Suprapubic skin (tissue), 4 donors: Measurements from ENCODE around the gene EDAR. TPM values are rescaled to one million over a fixed set of nuclear protein-coding genes. Genes with fewer than 3 reads are reported as not detected.
A peak's percentile ranks its signal among the peaks of the same experiment; 100 is the strongest.

Experiments used
- DNase-seq, 2 donors: peaks; one replicate each; pipeline ENCODE4 v3.0.0-alpha.2; 2019; ENCODE audit warnings: low spot score in 2 of 2
- H3K27ac ChIP-seq: fragments of 200-600 bp; sonication (generic); one replicate; pipeline ENCODE4 v1.5.1; 2019
- H3K27me3 ChIP-seq: fragments of 200-600 bp; sonication (generic); one replicate; pipeline ENCODE4 v1.5.1; 2019
- H3K36me3 ChIP-seq: fragments of 200-600 bp; sonication (generic); one replicate; pipeline ENCODE4 v1.5.1; 2019
- H3K4me1 ChIP-seq: fragments of 200-600 bp; sonication (generic); one replicate; pipeline ENCODE4 v1.5.1; 2019
- H3K4me3 ChIP-seq: fragments of 200-600 bp; sonication (generic); one replicate; pipeline ENCODE4 v1.5.1; 2019; ENCODE audit warnings: mild to moderate bottlenecking
- H3K9me3 ChIP-seq: fragments of 200-600 bp; sonication (generic); one replicate; pipeline ENCODE4 v1.5.1; 2019
- EP300 ChIP-seq: sonication (generic); formaldehyde crosslinking; IDR thresholded peaks from one replicate; pipeline ENCODE4 v1.6.1; 2017; ENCODE audit warnings: antibody characterized with exemption
- POLR2A ChIP-seq, 2 donors: fragments of 450-650 bp; IDR thresholded peaks; one replicate each; pipeline ENCODE4 v1.6.1; 2017; ENCODE audit warnings: antibody characterized with exemption in 2 of 2, mild to moderate bottlenecking in 2 of 2, moderate library complexity in 2 of 2
- POLR2AphosphoS5 ChIP-seq, 3 donors: sonication (generic); formaldehyde crosslinking; IDR thresholded peaks; one replicate each; pipeline ENCODE4 v1.6.1; 2017; ENCODE audit warnings: antibody characterized with exemption in 3 of 3
- WGBS: methylation state at CpG from one replicate; pipeline ENCODE4 v1.1.5; 2018; 5-methylcytosine and 5-hydroxymethylcytosine counted together
- total RNA-seq, 4 donors: library from RNA; depleted of rRNA; stranded (reverse); fragments of >200 nt; gene quantifications; one replicate each; pipeline ENCODE4 v1.1.0, GENCODE V29; 2016
- TF ChIP-seq, protein P1 (sequence below), 2 donors: fragments of 200-600 bp in 1 of 2; fragments of 450-650 bp in 1 of 2; sonication (generic) in 1 of 2; IDR thresholded peaks; one replicate each; pipeline ENCODE4 v1.5.1; 2016 to 2019; ENCODE audit warnings: antibody characterized with exemption in 2 of 2, mild to moderate bottlenecking in 1 of 2, moderate library complexity in 1 of 2

The EDAR gene
- total RNA-seq, 4 donors from 2014 or later, result 1.5 to 4.3 (median 2.2) TPM

DNA sequence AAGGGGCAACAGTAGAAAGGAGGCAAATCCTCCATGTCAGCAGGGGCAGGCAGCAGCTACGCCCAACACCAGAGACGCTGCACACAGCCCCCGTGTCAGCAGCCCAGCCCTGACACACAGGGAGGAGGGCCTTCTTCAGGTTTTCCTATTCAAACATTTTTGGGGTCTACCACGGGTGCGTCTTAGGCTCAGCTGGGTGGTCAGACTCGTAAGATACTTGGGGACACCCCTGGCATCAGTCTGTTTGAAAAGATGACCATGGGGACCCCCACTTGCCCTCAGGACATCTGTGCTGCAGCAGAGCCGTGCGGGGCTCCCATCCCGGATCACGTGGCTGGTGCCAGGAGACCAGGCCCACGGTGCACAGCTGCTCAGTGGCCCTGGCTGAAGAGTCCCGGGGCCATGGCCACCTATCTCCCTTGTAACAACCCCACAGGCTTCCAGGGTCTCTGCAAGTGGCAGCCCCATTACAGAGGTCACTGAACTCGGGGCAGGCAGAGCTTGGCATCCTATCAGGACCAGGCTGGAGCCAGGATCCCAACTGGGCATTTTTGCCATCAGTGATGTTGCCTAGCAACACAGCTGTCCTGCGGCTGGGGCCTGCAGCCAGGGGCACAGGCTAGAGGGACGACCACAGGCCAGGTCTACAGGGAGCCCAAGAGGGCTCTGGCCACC is 82.5 kb downstream of the EDAR start:
- H3K4me1 ChIP-seq, result no peaks in the 10 kb centered on the region
- no peaks in the 10 kb centered on the region for H3K36me3 ChIP-seq
- peak in 1 of 2 donors; percentile 75 for DNase-seq
- H3K27me3 ChIP-seq, result peaks cover 3% of the 10 kb centered on the region
- 69% methylated on average over 6 of the region's 15 CpGs for WGBS
- H3K4me3 ChIP-seq, result no peak overlapping the region
- H3K9me3 ChIP-seq, result no peaks in the 10 kb centered on the region
- no peak for TF ChIP-seq POLR2A (IDR thresholded peaks at IDR 0.05)
- TF ChIP-seq, protein P1, sequence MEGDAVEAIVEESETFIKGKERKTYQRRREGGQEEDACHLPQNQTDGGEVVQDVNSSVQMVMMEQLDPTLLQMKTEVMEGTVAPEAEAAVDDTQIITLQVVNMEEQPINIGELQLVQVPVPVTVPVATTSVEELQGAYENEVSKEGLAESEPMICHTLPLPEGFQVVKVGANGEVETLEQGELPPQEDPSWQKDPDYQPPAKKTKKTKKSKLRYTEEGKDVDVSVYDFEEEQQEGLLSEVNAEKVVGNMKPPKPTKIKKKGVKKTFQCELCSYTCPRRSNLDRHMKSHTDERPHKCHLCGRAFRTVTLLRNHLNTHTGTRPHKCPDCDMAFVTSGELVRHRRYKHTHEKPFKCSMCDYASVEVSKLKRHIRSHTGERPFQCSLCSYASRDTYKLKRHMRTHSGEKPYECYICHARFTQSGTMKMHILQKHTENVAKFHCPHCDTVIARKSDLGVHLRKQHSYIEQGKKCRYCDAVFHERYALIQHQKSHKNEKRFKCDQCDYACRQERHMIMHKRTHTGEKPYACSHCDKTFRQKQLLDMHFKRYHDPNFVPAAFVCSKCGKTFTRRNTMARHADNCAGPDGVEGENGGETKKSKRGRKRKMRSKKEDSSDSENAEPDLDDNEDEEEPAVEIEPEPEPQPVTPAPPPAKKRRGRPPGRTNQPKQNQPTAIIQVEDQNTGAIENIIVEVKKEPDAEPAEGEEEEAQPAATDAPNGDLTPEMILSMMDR (IDR thresholded peaks at IDR 0.05), result no peak
- no peak for TF ChIP-seq EP300
- TF ChIP-seq POLR2AphosphoS5 (IDR thresholded peaks at IDR 0.05), result no peak
- no peak overlapping the region for H3K27ac ChIP-seq

DNA sequence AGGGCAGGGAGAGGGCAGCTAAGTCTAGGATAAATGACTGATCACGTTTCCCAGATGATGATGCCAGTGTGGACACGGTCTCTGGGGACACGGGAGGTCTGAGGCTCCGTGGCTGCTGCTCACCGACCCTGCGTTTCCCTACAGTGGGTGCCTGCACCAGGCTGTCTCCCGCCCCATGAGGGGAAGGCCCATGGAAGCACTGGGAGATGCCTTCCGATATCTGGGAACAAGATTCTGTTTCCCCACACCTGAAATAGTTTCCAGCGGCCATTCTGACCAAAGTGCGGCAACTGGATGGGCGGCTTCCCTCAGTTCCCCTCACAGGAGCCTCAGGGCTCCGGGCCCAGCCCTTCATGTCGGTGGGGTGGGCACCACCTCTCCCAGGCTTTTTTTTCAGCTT is 83.1 kb downstream of the EDAR start:
- H3K9me3 ChIP-seq, result no peaks in the 10 kb centered on the region
- H3K27ac ChIP-seq, result no peak overlapping the region
- 30% methylated on average over 2 of the region's 13 CpGs for WGBS
- peak in 1 of 2 donors; percentile 67 for DNase-seq
- TF ChIP-seq EP300 (no peak), POLR2A (IDR thresholded peaks at IDR 0.05) (no peak), POLR2AphosphoS5 (IDR thresholded peaks at IDR 0.05) (no peak)
- TF ChIP-seq, protein P1 (IDR thresholded peaks at IDR 0.05), result no peak
- H3K27me3 ChIP-seq, result peaks cover 3% of the 10 kb centered on the region
- no peak overlapping the region for H3K4me3 ChIP-seq
- H3K36me3 ChIP-seq, result no peaks in the 10 kb centered on the region
- no peaks in the 10 kb centered on the region for H3K4me1 ChIP-seq

DNA sequence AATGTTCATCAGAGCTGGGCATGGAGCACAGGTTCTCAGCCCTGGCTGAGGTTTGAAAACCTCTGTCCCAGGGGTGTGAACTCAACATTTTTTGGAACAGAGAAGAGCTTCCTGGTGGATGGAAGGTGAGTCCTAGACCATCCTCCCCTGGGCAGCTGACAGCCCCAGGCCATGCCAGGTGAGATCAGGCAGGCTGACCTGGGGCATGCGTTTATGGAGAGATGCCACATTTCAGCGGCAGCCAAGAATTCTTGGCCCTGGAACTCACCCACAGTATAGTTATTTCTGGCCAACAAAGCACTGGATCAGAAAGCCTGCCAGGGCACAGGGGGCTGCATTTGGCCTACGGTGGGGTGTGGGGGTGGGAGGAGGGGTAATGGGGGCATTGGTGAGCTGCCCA is 83.8 kb downstream of the EDAR start:
- H3K4me3 ChIP-seq, result no peak overlapping the region
- H3K27me3 ChIP-seq, result no peaks in the 10 kb centered on the region
- H3K27ac ChIP-seq, result no peak overlapping the region
- H3K4me1 ChIP-seq, result no peaks in the 10 kb centered on the region
- DNase-seq, result peak in 1 of 2 donors; percentile 78
- WGBS, result 38% methylated on average over 2 of the region's 3 CpGs
- H3K36me3 ChIP-seq, result no peaks in the 10 kb centered on the region
- no peaks in the 10 kb centered on the region for H3K9me3 ChIP-seq
- no peak for TF ChIP-seq POLR2A (IDR thresholded peaks at IDR 0.05)
- no peak for TF ChIP-seq EP300
- TF ChIP-seq, protein P1 (IDR thresholded peaks at IDR 0.05), result no peak
- no peak for TF ChIP-seq POLR2AphosphoS5 (IDR thresholded peaks at IDR 0.05)

DNA sequence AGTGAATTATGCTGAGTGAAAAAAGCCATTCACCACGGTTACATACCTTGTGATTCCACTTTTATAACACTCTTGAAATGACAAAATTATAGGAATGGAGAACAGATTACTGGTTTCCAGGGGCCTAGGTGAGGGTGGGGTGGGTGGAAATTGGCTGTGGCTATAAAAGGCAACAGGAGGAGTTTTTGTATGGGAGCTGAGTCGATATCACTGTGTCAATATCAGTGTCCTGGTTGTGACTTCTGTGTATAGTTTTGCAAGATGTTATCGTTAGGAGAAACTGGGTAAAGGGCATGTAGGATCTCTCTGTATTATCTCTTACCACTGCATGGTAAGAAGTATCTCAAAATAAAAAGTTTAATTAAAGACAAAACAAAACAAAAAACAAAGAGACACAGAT is 84.3 kb downstream of the EDAR start:
- Histone ChIP-seq H3K9me3 (no peaks in the 10 kb centered on the region), H3K36me3 (no peaks in the 10 kb centered on the region), H3K27me3 (no peaks in the 10 kb centered on the region), H3K4me1 (no peaks in the 10 kb centered on the region), H3K27ac (no peak overlapping the region), H3K4me3 (no peak overlapping the region)
- TF ChIP-seq POLR2A (IDR thresholded peaks at IDR 0.05), result no peak
- TF ChIP-seq EP300, result no peak
- no peak for TF ChIP-seq POLR2AphosphoS5 (IDR thresholded peaks at IDR 0.05)
- TF ChIP-seq, protein P1 (IDR thresholded peaks at IDR 0.05), result no peak
- no peak for DNase-seq
- 68% methylated on average over 3 of the region's 3 CpGs for WGBS

DNA sequence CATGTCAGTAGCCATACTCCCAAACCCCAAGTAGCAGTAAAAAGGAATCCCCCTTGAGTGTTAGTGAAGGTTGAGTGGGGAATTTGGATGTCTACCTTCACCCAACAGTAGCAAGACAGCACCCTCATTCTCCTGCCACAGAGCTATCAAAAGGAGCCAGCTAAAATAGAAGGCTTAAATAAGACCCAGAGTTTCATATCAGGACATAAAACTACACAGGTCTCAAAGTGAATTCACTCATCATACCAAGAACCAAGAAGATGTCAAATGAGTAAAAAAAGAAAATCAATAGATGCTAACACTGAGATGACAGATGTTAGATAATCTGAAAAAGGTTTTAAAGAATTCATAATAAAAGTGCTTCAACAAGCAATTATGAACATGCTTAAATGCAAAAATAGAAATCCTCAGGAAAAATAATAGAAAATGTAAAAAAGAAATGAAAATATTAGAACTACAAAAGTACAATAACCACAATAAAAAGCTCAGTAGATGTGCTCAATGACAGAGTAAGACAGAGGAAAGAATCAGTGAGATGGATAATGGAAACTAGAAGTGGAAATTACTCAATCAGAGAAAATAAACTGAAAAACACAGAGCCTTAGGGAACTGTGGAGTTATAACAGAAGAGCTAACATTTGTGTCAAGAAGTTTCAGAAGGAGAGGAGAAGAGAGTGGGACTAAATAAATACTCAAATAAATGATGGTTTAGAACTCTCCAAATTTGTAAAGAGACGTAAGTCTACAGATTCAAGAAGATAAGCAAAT is 90.5 kb downstream of the EDAR start:
- Histone ChIP-seq H3K4me1 (no peaks in the 10 kb centered on the region), H3K27ac (no peak overlapping the region), H3K4me3 (no peak overlapping the region), H3K27me3 (peaks cover 6% of the 10 kb centered on the region), H3K9me3 (no peaks in the 10 kb centered on the region), H3K36me3 (no peaks in the 10 kb centered on the region)
- TF ChIP-seq, protein P1 (IDR thresholded peaks at IDR 0.05), result no peak
- TF ChIP-seq POLR2AphosphoS5 (IDR thresholded peaks at IDR 0.05), result no peak
- TF ChIP-seq EP300, result no peak
- TF ChIP-seq POLR2A (IDR thresholded peaks at IDR 0.05), result no peak
- 88% methylated on average over 1 of the region's 1 CpG for WGBS
- DNase-seq, result no peak
